GM19397 (cell line): ENCODE measurements around the gene SWT1.
"Not testable (repeated sequence)": the region's sequence is repeated elsewhere in the genome, so short reads cannot be mapped to it uniquely, and the experiment has no call there.

Experiments
- ATAC-seq: cut with Tn5 transposase; IDR thresholded peaks from one replicate; pipeline ENCODE4 v1.9.1; 2021; ENCODE audit warnings: mild to moderate bottlenecking, moderate library complexity; ENCODE audit not compliant: unreplicated experiment

Gene SWT1

DNA sequence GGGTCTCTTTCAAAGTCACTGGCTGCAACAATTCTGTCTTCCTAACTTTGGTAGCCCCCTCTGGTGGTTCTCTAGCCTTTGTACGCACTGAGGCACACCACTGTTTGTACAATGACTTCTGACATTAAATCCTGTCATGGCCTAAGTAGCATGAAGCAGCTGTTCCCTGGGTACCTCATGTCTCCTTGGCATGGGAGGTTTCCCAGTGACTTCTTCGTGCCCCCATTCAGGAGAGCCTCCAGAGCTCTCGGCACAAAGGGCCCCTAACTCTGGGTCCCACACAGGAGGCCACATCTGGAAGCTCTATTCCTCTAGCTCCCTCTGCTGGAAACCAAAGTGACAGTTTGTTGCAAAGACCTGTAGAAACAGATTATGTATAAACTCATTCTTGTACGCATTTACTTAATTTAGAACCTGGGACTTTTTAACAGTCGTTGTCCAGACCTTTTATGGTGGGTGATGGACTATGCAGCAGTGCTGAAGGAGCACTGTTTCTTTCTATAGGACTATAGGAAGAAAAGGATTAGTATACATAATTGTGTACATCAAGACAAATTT, 13.4 kb downstream of the SWT1 start:
- peak; percentile 84 for ATAC-seq

DNA sequence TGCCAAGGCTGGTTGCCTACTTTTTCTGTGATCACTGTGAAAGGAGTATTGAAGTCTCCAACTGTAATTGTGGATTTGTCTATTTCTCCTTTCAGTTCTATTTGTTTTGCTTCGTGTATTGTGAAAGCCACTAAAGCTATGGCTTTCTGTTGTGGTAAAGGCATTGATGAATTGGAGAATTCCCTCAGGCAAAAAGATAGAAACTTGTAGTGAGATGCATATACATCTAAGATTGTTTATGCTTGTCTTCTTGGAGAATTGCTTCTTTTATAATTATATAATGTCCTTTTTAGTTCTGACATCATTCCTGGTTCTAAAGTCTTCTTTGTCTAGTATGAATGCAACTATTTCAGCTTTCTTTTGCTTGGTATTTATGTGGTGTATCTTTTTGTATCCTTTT, 36.8 kb downstream of the SWT1 start:
- ATAC-seq, result no peak

DNA sequence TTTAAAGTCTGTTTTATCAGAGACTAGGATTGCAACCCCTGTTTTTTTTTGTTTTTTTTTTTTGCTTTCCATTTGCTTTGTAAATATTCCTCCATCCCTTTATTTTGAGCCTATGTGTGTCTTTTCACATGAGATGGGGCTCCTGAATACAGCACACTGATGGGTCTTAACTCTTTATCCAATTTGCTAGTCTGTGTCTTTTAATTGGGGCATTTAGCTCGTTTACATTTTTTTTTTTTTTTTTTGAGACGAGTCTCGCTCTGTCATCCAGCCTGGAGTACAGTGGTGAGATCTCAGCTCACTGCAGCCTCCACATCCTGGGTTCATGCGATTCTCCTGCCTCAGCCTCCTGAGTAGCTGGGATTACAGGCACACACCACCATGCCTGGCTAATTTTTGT, 41.7 kb downstream of the SWT1 start:
- not testable (repeated sequence) for ATAC-seq

DNA sequence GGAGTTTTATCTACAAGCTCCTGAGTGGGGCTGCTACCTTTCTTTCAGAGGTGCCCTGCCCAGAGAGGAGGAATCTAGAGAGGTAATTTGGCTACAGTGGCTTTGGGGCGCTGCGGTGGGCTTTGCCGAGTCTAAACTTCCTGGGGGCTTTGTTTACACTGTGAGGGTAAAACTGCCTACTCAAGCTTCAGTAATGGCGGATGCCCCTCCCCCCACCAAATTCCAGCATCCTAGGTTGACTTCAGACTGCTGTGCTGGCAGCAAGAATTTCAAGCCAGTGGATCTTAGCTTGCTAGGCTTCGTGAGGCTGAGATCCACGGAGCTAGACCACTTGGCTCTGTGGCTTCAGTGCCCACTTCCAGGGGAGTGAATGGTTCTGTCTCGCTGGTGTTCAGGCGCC, 43.9 kb downstream of the SWT1 start:
- no peak for ATAC-seq

DNA sequence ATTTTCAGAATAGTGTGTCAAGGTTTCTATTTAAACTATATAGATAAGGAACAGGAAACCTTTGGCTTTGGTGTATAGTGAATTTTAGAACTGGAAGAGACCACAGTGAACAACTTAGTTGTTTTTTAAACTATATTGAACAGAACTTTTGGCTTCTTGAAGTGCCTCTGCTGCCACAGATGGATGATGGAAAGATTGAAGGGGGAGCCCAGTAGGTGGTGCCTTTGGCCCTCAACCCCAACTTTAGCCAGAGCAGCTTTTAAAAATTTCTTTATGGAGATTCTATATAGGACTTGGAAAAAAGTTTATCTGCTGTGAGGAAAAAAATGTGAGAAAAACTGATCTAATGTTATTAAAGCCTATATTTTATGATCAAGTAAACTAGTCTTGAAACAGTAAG, 50.2 kb downstream of the SWT1 start:
- ATAC-seq, result no peak

DNA sequence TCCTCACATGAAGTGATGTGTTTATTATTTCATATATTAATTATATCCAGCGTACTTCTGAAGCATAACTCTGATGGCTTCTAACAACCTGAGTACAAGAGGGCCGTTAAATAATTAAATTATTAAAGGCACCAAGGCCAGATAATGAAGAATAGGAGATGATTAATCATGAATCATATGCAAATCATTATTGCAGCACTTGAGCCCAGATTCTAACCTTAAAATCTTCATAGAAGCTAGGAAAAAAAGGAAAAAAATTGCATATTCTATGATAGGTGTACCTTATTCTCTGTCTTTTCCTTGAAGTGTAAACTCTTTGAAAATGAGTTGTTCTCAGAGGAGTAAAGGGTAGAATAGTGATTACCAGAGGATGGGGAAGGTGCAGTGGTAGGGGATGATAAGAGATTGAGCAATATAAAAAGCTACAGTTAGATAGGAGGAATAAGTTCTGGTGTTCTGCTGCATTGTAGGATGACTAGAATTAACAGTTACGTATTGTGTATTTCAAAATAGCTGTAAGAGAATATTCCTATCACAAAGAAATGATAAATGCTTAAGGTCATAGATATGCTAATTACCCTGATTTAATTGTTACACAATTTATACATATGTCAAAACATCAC, 51.1 kb downstream of the SWT1 start:
- ATAC-seq, result no peak

DNA sequence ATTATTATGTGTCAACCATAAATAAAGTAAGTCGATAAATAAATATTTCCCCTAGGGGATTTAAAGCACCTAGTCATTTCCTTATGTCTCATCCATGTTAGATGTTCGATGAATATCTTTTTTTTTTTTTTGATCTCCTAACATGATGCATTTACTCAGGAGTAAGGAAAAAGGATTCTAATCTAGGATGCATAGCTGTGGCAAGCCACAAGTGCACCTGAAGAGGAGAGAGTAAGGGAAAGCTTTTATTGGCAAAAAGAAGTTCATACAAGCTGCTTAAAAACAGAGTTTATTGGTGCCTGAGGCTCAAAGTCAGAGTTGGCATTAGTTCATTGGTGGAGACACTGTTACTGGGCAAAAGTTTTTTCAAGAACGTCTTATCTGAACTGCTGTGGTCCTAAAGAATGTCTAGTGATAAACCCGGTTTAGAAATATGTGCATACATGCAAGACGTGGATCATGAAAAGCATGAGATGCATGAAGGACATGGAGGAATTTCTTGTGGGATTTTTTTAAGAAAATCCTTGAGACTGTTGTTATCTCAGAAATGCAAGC, 51.7 kb downstream of the SWT1 start:
- no peak for ATAC-seq

DNA sequence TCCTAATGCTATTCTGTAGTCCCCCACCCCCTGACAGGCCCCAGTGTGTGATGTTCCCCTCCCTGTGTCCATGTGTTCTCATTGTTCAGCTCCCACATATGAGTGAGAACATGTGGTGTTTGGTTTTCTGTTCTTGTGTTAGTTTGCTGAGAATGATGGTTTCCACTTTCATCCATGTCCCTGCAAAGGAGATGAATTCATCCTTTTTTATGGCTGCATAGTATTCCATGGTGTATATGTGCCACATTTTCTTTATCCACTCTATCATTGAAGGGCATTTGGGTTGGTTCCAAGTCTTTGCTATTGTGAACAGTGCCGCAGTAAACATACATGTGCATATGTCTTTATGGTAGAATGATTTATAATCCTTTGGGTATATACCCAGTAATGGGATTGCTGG, 52.4 kb downstream of the SWT1 start:
- ATAC-seq, result not testable (repeated sequence)

DNA sequence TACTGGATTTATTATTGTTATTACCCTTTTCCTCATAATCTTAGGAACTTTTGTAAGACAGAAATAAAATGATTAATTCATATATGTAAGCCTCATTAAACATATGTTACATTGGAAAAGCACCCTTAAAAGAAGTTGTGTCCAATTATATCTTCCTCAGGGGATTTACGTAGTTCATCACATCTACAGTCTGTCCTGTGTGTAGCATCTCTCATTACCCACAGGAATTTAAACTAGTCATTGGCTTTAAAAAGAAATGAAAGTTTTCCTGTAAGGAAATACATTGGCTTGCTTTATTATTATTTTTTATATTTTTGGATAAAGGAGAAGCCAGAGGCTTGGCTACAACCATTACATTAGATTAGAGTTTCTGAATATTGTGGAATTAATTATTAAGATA, 56.1 kb downstream of the SWT1 start:
- ATAC-seq, result no peak

DNA sequence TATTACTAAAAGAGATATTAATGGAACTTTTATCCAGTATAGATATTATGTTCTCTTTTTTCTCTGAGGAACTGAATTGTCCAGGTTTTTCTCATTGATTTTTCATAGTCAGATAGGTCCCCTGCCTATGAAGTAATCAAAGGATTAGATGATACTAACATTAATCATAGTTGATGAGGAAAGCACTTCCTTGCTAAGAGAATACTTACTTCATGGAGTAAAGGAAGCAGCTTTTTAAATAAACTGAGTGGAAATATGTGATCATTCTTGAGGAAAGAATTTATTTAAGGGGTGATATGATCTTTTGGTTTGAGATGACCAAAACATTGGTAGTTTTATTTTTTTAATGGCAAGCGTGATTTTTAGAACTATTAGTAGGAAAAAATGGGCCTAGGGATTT, 58.9 kb downstream of the SWT1 start:
- no peak for ATAC-seq

DNA sequence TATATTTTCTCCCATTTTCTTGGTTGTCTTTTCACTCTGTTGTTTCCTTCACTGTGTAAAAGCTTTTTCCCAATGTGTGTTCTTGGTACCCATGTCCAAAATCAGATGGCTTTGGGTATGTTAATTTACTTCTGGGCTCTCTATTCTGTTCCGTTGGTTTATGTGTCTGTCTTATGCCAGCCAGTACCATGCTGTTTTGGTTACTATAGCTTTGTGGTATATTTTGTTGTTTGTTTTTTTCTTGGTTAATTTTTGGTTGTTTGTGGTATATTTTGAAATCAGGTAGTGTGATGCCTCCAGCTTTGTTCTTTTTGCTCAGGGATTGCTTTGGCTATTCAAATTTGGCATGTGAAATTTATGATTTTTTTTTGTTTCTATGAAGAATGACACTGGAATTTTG, 67.2 kb downstream of the SWT1 start:
- ATAC-seq, result no peak

DNA sequence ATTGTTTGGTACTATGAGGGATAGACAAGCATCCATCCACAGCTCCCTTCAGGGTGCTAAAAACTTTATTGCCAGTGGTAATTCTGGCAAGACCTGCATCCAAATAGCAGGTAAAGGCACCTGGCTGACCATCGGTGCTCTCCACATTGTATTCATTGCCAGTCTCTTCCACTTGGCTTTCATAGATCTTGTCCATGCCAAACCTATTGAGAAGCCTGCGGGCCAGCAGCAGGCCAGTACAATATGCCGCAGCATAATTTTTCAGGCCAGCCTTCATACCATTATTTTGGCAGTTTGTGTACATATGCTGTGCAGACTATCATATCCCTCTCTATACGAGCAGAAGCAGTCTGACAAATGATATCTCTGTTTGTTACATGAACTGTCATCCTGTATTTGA, 70.2 kb downstream of the SWT1 start:
- no peak for ATAC-seq

DNA sequence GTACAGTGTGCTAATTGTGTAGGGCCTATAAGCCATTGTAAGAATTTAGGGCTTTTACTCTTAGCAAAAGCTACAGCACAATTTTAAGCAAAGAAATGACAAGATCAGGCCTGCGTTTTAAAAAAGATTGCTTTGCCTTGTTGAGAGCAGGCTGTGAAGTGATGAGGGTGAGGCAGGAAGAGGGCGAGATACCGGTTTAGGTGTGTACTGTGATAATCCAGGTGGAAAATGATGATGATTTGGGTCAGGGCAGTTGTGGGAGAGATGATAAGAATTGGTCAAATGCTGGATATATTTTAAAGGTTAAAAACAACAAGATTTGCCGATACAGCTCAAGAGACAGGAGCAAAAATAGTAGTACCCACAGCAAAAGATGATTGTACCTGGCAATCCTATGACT, 72.0 kb downstream of the SWT1 start:
- ATAC-seq, result no peak

DNA sequence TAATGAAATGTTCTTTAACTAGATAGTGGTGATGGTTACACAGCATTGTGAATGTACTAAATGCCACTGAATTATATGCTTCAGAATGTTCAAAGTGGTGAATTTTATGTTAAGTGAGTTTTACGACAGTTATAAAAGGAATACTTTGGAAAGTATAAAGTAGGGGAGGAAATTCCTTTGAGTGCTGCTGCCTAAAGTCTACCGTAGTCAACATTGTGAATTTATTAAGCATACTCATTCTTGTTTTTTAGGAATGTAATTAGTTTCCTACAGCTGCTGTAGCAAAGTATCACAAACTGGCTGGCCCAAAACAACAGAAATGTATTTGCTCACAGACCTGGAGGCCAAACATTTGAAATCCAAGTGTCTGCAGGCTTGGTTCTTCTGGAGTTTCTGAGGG, 73.0 kb downstream of the SWT1 start:
- no peak for ATAC-seq

DNA sequence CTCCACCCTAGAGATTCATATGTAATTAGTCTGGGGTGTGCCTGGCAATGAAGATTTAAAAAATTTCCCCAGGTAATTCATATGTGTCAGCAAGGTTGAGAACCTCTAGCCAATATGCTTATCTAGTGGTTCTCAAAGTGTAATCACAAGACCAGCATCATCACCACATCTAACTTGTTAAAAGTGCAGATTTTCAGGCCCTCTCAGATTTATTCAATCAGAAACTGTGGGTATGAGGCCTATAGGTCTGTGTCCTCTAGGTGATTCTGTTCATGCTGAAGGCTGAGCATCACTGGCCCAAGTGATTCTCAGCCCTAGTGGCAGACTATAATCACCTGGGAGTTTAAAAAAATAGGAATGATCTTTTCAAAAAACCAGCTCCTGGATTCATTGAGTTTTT, 75.9 kb downstream of the SWT1 start:
- ATAC-seq, result no peak

DNA sequence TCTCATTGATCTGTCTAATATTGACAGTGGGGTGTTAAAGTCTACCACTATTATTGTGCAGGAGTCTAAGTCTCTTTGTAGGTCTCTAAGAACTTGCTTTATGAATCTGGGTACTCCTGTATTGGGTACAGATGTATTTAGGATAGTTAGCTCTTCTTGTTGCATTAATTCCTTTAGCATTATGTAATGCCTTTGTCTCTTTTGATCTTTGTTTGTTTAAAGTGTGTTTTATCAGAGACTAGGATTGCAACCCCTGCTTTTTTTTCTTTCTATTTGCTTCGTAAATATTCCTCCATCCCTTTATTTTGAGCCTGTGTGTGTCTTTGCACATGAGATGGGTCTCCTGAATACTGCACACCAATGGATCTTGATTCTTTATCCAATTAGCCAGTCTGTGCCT, 77.2 kb downstream of the SWT1 start:
- not testable (repeated sequence) for ATAC-seq

DNA sequence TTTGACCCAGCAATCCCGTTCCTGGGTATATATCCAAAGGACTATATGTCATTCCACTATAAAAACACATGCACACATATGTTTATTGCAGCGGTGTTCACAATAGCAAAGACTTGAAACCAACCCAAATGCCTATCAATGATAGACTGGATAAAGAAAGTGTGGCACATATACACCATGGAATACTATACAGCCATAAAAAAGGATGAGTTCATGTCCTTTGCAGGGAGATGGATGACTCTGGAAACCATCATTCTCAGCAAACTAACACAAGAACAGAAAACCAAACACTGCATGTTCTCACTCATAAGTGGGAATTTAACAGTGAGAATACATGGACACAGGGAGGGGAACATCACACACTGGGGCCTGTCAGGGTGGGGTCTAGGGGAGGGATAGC, 80.2 kb downstream of the SWT1 start:
- not testable (repeated sequence) for ATAC-seq

DNA sequence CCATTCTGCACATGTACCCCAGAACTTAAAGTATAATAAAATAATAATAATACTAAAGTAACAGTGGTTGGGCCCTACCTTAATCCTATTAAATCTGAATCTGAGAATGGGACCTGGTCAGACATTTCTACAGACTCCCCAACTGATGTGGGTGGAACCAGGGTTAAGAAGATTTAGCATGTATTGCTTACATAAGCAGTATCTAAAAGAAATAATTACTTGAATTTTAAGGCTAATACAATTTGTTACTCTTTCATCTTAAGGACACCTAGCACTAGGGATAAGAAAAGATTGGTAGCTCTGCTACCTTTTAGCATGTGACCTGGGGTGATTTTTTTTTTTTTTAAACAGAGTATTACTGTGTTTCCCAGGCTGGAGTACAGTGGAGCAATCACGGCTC, 80.7 kb downstream of the SWT1 start:
- no peak for ATAC-seq

DNA sequence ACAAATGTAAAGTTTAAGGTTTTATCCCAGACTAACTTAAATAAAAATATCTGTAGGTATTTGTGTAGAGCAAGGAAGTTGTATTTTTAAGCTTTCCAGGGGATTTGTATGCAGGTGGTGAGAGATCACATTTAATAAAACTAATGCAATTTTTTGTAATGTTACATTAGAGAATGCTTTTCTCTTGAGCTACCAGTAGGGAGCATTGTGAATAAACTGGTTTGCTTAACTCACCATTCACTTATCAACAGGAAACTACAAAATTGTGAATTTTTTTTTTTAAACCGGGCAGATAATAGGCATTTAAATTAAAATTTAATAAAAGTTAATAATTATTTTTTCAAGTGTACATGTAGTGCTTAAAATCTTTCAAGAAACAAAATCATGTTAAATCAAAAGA, 81.5 kb downstream of the SWT1 start:
- no peak for ATAC-seq

DNA sequence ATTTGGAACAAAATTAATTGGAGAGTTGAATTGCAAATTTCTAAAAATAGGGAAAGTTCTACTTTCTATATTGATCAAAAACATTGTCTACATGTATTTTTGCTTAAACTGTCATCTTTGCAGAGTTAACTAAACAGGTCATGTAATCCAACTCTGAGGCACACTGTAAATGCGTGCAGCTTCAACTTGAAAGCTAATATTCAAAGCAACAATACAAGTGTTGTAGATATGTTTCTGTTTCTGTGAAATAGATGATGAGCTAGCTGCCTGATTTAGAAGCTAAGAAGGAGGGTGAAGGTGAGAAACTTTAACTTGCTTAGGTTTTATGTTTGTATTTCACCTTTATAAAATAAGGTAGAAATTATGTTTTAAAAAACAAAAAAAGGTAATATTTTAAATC, 82.9 kb downstream of the SWT1 start:
- ATAC-seq, result no peak

DNA sequence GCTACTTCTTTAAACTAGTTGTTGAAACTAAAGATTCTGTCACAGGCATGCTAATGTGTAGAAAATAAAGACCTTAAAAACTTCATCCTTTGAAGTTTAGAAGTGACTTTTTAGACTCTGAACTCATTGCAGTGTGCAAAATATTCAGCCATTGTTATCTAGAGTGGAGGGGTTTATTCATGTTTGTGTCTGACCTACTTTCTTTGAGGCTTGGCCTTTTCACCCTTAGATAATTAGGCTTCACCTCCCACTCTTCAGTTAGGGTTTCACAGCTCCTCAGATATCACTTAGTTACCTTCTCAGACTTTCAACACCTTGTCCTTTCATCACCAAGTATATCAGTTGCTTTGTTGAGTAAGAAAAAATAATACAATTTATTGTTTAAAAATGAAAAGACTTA, 84.2 kb downstream of the SWT1 start:
- no peak for ATAC-seq

DNA sequence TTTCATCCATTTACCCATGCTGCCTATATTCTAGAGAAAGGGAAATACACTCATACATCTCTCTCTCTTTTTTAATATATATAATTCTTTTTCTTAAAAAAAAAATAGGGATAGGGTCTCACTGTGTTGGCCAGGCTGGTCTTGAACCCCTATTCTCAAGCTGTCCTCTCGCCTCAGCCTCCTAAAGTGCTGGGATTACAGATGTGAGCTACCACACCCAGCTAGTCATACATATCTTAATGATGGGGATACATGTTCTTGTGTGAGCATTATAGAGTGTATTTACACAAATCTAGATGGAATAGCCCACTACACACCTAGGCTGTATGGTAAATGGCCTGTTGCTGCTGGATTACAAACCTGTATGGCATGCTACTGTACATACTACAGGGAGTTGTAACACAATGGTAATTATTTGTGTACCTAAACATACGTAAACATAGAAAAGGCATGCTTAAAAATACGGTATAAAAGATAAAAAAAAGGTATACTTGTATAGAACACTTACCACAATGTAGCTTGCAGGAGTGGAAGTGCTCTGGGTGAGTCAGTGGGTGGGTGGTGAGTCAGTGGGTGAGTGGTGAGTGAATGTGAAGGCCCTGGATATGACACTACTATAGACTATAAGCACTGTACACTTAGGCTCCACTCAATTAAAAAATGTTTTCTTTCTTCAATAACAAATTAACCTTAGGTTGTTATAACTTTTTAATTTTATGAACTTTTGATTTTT, 87.2 kb downstream of the SWT1 start:
- no peak for ATAC-seq
